GM18907 (cell line): ENCODE measurements around the gene SPOCD1.

Experiments
- ATAC-seq: cut with Tn5 transposase; IDR thresholded peaks from one replicate; pipeline ENCODE4 v1.9.1; 2021; ENCODE audit warnings: mild to moderate bottlenecking, moderate library complexity; ENCODE audit not compliant: unreplicated experiment

SPOCD1 gene

DNA sequence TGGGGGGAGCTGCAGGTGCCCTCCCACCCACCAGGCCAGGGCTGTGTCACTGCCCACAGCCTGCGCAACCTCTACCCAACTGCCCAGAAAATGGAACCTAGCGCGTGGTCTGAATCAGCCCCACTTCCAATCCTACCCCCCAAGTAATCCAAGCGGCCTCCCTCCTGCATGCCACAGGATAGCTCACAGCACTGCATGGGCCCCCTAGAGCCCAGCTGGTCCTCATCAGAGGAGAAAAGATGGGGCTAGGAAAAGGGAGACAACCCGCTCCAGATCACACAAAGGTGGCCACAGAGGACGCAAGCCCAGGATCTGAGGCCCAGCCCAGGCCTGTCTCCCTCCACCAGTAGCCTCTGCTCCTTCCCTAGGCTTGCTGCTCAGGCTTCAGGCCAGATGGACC, 57.8 kb downstream of the SPOCD1 start:
- no peak for ATAC-seq

DNA sequence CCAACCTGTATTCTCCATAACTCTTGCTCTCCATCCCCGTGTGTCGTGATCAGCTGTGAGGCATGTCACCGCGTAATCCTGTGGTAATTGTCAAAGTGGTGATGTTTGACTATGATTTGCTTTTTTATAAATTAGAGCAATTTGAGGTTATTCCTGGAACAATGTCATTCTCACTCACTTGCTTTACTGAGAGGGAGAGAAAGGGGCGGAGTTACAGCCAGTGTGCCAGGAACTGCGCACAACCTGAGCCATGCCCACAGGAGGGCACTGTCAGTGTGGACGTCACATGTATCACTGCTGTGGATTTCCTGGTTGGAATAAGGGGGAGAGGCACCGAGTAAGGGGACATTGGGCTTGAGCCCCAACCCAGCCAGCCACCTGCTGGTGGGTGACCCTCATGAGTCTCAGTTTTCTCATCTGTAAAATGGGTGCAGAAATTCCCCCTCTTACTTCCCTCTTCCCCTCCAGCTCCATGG, 58.6 kb downstream of the SPOCD1 start:
- no peak for ATAC-seq

DNA sequence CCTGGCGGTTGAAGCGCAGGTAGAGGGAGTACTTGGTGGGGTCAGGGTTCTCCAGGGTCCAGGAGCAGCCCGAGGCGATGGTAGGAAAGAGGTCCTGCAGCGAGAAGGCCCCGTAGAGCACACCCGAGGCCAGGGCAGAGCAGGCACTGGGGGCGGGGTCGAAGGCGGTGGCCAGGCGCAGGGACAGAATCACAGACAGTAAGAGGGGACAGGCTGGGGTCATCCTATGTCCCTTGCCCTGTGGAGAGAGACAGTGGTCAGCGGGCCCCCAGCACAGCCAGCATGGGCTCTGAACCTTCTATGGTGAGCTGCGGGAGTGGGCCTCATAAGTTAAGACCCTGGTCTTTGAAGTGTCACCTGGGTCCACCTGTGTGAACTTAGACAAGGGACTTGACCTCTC, 59.2 kb downstream of the SPOCD1 start:
- ATAC-seq = no peak

DNA sequence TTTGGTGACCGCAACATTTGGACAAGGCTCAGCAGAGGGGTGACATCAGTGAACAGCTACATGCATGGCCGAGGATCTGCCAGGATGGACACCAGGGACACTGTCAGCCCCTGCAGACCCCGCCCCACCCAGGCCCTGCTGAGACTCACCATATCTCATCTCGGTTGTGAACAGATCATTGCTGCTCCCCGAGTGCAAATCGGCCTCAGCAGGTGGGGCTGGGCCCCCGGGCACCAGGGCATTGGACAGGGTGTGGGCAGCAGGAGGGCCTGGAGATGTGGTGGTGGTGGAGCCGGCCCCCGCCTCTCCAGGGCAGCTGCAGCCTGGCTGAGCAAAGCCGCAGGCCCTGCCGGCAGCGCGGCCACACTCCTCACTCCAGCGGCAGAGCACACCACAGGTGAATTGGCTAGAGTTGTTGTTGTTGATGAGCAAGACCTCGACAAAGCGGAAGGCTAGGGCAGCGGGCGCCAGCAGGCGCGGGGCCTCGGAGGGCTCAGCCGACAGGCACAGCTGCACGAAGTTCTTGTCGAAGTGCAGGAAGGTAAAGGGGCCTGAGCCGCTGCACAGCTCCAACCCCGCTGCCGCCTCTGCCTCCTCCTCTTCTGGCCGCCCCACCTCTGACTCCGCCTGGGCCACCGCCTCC, 59.9 kb downstream of the SPOCD1 start:
- no peak for ATAC-seq

DNA sequence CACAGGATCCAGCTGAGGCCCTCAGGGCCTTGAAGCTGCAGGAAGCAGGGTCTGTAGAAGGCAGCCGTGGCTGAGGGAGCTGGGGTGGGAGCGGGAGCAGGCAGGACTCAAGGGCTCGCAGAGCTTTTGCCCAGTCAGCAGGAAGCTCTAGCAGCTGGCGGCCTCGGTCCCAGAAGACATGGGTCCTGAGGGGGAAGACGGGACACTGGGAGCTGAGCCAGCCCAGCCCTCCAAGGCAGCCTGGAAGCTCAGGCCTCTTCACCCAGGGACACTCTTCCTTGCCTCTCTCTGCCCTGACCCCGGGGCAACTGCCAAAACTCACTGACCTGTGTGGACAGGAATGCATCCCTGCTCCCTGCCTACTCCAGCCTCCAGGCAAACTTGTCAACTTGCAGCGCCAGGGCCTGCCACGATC, 60.6 kb downstream of the SPOCD1 start:
- ATAC-seq = no peak

DNA sequence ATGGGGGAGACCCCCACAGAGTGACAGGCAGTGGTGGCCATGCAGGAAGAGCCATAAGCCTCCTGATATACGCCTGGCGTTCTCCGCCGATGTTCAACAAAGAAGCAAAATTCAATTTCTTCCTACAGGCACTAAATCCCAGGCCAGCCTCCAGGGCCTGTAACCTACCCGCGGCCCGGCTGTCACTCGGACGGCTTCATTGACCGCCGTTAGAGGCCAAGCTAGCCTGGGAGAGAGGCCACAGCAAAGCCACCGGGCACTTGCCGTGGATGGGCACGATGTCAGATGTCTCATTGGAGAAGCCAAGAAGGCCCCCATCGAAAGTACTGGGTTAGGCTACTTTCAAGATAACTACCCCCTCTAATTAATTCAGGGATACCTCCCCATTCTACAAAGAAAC, 61.4 kb downstream of the SPOCD1 start:
- ATAC-seq = no peak

DNA sequence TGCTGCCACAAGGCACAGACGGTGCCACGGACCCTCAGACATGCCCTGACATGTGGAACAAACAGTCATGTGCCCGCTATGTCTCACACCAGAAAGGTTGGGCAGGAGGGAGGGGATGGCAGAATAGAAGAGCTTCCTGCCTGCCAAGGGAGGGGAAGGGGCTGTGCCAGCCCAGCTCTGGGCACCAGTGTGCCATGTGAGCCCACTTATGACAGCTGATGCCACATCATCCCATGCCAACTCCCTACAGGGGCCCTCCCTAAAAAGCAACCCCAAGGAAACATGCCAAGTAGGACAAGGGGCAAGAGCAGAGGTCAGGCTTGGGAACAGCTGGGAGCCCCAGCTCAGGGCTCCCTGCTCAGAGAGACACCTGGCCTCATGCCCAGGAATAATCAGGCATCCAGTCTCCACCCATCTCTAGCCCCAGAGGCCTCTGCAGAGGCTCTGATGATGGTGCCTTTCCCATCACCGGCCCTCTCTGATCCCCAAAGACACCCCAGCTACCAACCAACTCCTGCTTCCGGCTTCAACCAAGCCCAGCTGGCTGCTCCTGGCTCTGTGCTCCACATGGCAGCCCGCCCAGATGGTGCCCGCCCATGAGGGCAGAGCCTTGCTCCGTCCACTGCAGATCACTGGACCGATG, 62.0 kb downstream of the SPOCD1 start:
- ATAC-seq = no peak

DNA sequence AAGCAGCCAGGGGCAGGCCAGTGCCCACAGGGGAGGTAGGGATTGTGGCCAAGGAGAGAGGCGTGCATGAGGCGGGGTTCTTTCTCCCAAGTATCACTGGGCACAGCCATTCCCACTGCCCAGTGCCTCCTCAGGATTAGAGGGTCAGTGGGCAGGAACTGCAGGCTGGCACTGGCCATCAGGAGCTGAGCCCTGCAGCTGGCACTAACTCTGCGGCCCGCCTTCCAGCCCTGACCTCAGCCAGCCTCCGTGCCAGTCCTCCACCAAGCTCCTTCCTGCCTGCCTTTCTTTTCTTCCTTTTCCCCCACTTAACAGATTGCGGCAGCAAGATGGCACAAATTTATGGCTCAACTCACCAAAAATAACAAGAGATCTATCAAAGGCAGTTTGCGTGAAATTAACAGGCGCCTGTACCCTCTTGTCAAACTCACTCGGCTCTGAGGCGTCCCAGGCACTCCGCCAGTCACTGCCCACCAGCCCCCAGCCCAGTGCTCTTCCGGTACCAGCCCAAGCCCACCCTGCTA, 62.8 kb downstream of the SPOCD1 start:
- ATAC-seq = no peak

DNA sequence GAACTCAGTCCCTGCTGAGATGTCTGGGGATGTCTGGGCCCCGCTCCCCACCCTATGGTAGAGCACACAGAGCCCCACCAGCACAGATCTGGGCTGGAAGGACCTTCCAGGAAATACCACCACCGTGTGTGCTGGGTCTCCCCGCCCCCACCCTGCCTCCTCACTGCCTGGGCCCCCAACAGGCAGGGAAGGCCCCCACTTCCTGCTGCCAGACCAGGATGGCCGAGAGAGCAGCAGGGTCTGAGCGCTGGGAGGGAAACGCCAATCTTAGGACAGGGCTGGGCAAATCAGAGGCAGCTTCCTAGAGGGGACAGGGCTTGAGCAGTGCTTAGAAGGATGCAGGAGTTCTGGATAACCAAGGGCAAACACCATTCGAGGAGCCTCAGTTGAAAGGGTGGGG, 63.6 kb downstream of the SPOCD1 start:
- ATAC-seq = no peak

DNA sequence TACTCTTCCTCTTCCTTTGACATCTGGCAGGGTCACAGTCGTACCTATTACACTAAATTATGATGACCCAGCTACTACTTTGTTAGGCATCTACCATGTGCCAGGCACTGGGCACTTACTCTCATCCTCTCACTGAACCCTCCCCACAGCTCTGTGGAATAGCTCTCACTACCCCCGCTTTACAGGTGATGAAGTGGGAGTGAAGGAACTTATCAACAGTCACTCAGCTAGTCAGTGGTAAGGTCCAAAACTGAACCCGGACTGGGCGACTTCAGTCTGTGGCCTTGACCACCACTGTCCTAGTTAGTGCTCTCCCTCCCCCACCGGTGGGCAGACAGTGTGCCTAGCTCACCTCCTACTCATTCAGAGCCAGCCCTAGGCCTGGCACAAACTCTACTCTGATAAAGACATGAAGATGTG, 64.0 kb downstream of the SPOCD1 start:
- no peak for ATAC-seq

DNA sequence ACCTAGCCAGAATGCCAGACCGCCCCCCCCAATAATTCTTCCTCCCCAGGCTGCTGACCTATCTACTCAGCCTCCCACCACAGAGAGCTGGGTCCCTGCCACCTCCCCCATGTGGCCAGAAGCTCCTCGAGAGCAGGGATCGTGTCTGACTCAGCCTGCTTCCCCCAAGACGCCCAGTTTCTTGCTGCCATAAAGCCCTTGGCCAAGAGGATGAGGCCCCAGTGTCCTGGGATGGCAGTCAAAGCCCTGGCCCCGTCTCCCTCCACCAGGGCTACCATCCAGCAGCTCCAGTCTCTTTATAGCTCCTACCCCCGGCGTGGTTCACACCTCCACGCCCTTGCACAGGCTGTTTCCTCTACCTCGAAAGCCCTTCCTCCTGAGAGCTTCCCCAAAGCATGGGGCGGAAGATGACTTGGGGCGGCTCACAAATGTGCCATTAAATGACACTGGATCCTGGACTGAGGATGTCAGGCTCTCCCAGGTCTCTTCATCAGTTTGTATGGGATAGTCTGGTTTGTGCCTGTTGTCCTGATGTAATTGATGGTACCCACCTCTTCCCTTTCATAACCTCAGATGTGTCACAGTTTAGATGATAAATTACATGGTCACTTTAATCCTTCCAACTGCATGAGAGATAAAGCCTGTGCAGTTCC, 64.8 kb downstream of the SPOCD1 start:
- no peak for ATAC-seq

DNA sequence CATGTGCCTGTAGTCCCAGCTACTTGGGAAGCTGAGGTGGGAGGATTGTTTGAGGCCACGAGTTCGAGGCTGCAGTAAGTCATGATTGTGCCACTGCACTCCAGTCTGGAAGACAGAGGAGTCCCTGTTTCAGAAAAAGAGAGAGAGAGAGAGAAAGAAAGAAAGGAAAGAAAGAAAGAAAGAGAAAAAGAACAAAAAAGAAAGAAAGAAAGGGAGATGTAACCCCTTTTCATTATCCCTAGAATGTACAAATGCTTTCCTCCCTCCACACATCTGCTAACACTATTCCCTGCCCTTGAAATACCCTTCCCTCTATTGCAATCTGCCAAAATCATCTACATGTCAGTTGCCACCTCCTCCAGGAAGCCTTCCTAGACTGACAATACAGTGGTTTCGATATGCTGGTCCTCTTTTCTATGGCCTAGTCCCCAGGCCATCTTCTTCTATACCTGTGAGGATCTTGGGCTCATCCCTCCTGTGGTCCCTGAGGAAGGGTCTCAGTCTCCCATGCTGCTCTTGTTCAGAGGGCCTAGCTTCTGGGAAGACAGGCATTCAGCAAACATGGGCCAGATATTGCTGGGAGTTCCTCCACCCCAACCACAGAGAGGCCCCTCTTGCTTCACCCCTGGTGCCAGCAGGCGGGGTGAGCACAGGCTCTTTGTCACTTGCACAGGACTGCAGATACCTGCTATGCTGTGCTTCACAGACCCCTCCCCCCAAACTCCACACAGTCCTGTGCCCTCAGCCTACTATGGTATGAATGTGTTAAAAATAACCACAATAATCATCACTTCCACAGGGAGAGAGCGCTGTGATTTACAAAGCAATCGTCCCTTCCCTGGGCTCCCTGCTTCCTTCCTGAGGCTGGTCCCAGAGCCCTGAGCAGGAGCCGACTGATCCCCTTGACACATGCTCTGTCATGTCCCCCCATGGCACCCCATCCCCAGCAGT, 65.8 kb downstream of the SPOCD1 start:
- ATAC-seq = no peak

DNA sequence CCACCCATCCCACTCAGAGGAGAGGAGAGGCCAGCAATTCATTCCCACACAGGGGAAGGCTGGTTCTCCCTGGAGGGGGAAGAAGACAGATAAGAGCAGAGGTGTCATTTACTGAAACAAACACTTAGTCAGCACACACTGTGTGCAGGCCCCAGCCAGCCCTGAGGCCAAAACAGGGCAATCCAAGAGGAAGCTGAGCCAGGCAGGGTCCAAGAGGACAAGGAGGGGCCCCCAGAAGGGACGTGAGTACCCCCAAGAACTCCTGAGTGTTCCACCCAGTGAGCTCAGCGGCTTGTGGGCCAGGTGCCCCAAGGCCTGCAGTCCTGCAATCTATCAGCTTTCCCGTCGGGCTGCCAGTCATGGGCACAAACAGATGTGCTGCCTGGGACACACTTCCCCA, 67.5 kb downstream of the SPOCD1 start:
- ATAC-seq = no peak

DNA sequence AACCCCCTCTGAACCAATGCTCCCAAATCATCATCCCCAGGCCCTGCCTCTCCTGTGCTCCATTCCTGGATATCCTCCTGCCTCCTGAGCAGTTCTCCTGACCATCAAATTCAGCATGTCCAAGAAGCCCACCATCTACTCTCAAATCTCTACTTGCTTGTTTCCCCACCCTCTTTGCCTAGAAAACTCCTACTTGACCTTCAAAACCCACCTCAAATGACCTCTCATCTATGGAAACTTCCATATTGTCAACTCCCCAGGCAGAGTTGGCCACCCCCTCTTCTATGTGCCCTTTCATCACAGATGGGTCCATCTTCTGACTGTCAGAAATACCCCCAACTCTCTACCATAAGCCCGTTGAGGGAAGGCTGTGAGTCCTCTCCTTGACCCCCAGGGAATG, 68.5 kb downstream of the SPOCD1 start:
- no peak for ATAC-seq

DNA sequence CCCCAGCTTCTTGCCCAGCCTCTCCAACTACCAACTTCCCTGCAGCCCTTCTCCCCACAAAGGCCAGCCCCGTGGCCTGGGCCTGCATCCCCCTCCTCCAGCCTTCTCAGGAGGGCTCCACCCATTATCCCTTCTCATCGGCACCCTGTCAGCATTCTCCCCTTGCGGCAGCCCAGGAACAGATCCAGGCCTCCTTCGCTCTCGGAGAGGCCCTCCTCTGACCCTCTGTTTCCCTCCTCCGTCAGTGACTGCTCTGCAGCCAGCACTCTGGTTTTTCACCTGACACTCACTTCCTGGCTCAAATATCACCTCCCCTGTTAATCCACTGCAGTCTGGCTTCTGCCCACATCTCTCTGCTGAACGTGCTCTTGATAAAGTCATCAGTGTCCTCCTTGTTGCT, 69.1 kb downstream of the SPOCD1 start:
- no peak for ATAC-seq

DNA sequence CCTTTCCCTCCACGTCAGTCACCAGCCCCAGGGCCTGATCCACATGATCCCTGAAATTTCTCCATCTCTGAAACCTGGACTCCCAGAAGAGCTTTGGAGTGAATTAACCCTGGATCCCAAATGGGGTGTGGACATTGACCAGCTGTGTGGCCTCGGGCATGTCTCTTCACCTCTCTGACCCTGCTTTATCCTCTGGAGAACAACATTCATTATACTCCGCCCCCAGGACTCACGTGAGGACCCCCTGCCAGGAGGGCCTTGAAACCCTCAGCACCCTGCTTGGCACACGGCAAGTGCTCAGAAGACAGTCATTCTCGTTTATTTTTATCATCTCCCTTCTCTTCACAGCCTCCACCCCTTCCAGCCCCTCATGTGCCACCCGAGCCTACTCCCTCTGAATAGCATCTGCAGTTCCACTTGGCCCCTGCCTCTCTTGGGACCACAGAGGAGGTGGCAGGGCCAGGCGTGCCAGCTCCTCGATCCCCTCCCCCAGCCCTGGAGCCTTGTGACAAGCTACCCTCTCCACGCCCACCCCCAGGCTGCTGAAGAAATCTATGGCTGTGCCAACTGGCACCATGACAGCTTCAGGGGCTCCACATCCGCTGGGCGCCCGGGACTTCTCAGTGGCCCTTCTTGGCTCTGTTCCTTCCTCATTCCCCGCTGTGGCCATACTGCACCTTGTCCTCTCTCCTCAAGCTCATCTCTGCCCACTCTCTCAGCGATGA, 69.7 kb downstream of the SPOCD1 start:
- no peak for ATAC-seq

DNA sequence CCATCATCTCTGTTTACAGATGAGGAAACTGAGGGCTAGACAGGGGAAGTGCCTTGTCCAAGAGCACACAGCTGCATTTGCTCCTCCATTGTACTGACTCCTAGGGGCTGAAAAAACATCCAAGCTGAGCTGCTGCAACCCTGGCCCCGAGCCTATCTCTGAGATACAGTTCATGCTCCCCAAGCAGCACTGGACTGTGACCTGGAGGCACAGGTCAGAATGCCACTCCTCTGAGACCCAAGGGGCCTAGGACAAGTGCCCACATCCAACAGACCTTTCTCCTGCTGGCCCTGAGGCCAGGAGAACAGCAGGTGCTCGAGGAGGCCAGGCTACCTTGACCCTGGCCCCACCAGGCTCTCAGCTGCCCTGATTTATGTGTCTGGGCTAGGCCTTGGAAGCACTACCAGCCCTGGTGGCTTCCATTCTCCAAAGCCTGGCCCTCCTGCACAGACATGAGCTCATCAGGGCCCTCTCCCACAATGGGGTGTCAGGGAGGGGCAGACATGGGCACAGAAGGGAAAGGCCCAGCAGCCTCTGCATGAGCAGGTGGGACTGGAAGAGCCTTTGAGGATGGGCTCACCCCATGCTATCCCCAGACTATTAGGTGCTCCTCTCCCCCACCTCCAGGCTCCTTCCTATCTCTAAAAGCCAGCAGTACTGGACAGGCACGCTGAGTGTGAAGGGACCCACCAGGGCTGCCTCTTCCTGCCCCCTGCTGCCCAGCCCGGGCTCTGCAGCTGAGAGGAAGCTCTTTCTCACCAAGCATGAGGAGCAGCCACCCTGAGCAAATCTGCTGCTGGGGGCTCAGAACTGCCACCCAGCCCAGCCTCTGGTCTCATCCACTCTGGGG, 70.5 kb downstream of the SPOCD1 start:
- no peak for ATAC-seq

DNA sequence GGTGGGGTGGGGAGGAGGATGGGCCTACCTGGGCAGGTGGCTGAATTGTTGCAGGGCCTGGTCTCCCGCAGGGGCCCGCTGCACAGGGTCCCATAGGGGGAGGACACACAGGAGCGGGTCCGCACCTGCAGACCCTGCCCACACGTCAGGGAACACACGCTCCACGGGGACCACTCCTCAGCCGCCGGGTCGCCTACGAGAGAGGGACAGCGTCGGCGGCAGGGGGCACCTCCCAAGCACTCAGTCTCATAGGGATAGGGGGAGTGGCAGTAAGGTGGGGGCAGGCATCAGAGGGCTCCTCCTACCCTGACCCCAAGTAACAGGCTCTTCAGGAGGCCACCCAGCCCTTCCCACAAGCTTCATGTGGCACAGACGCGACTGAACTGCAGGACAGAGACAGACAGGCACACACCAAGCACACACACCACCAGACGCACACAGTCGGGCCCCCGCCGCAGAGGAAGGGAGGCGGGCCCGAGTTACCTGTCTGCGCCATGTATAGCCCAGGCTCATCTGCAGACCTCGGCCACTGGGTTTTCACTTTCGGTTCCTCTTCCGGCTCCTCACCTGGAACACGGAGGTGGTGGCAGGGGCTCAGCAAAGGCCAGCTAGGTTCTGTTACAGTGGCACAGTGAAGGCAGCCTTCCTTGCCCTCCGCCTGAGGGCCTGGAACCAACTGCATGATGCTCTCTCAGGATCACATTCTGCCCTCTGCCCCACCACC, 71.5 kb downstream of the SPOCD1 start:
- ATAC-seq = peak; percentile 68
